ENCODE measurements around the gene CES2.
"Not testable (repeated sequence)": the region's sequence is repeated elsewhere in the genome, so short reads cannot be mapped to it uniquely, and the experiment has no call there.

The CES2 gene

GRCh38 chr16:66983033-66983432, 47.7 kb downstream of the CES2 start:
- no peak for DNase-seq

DNA sequence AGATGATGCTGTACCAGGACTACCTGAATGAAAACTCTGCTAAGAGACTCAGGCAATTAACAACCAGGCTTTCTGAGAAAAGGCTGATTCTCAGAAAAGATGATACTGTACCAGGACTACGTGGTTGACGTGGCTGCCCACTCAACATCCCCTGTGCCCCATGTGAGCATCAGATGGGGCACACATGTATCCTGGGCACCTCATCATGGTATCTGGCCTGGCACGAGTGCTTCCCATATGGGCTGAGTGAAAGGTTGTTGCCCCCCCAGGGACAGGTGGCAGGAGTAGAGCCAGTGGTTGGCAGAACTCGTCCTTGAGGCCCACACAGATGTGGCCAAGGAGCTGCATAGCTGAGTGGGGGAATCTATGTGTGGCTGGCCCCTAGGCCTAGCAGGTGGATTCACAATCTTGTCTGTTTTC, 49.6 kb downstream of the CES2 start:
- no peak for DNase-seq

GRCh38 chr16:66986559-66986958, 51.2 kb downstream of the CES2 start:
- no peak for DNase-seq

GRCh38 chr16:66988197-66988788, 53.0 kb downstream of the CES2 start, which contains the start of gene CES4A:
CES4A (plus strand) TSS chr16:66988589; CDS start chr16:66988773, 184 bp downstream.
- DNase-seq, result peak; percentile 91

- no peak for DNase-seq
Measured at GRCh38 chr16:66991545-66992077, 56.3 kb downstream of the CES2 start.

DNA sequence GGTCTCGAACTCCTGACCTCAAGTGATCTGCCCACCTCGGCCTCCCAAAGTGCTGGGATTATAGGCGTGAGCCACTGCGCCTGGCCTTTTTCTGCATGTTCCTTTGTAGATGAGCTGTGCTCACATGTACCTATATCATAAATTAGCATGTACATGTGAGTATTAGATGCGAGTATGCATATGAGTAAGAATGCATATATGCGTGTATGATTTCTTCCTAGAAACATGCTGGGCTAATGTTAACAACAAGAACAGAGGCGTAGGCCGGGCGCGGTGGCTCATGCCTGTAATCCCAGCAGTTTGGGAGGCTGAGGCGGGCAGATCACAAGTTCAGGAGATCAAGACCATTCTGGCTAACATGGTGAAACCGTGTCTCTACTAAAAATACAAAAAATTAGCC, 58.2 kb downstream of the CES2 start:
- DNase-seq, result not testable (repeated sequence)

Data from HCEC 1CT (cell line).